HUDEP-2 (cell line): ENCODE measurements around the gene LRFN4.
A peak's percentile ranks its signal among the peaks of the same experiment; 100 is the strongest.
"Not testable (repeated sequence)": the region's sequence is repeated elsewhere in the genome, so short reads cannot be mapped to it uniquely, and the experiment has no call there.

Experiments
- DNase-seq, 76 experiments: peaks; one replicate each; lab custom pipeline; 2025; ENCODE audit not compliant: unreplicated experiment in 76 of 76; lab: John Stamatoyannopoulos, UW

Gene LRFN4

GRCh38 chr11:66856496-66857233 is at the start of gene LRFN4:
Gene LRFN4, plus strand, starts transcription at chr11:66857064. Its CDS starts 681 bp downstream, at chr11:66857745.
- peak in 29 of 76 experiments; percentile 9 to 94 (median 53) for DNase-seq

GRCh38 chr11:66809592-66809991 is 47.3 kb upstream of the LRFN4 start:
- no peak for DNase-seq

DNA sequence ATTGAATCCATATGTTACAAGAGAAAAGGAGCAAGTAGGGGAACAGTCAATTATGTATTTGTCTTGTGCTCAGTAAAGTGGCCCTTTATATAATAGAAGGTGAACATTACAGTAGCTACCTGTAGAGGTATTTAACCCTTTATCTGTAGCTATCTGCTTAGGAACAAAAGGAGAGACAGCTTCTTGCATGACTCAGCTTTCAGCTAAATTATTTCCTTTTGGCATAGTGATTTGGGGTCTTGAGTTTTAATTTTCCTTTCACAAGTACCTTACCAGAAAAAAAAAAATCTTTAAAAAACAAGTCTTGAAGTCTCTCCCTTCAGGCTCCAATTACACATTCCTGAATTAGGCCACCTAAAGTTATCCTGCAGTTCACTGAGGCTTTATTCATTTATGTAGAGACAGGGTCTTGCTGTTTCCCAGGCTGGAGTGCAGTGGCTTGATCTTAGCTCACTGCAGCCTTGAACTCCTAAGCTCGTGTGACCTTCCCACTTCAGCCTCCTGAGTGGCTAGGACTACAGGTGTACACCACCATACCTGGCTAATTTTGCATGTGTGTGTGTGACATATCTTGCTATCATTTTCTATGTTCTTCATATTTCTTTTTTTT is 46.2 kb upstream of the LRFN4 start:
- DNase-seq = no peak

DNA sequence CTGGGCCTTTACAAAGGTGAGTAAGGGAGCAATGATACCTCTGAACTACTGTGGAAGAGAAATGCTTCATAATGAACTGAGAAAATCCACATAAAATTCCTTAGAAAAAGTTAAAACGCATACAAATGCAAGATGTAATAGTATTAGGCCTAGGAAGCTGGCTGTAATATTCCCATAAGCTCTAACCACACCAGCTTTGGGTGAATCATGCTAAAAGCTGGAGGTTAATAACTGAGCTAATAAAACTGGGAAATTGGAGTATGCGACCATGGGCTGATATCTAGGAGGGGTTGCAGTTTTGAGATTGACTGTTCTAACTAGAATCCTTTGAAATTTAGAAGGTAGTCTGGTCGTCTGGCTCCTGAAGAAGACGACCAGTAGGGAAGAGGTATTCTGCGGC is 42.2 kb upstream of the LRFN4 start:
- no peak for DNase-seq

DNA sequence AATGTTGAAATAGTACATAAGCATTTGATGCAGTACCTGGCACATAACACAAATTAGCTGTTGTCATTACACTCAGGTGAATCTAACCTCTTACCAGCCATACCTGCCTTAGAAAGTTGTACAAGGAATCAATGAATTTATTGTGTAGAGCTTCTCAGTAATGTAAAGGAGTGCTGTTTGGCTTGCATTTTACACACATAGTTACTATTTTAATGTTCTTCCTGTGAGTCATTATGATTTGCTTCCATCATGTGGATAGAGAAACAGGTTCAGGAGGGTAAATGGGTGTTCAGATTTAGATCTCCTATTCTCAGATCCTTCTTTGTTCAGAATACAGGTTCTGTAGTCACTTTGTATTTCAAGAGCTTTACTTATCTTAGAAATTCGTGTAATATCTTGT is 41.2 kb upstream of the LRFN4 start:
- no peak for DNase-seq

DNA sequence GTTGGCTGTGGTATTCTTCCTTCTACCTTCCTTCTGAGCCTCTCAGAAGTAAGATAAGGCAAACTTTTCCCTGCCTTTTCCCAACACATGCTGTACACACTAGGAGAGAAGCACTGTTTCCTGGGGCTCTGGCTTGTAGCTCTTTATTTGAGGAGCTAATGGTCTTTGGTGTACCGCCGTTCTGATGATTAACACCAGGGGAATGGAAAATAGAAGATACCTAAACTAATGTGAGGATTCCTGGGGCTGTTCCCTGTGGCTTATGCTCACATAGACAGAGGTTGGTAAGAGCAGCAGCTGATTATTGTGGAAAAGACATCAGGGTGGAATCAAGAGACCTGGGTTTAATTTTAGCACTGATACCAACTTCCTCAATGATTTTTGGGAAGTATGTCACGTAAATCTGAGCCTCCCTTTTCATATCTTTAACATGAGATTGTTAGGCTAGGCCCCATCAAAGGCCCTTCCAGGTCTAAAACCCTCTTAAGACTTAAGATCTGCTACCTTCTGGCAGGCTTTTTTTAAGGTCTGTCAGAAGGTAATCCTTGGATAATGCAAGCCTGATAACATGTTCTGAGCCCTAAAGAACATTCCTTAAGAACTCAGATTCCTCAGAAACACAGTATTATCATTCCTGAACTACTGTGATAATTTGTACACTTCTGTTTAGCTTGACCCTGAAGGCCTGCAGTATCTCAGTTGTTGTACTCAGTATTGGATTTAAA is 38.5 kb upstream of the LRFN4 start:
- no peak for DNase-seq

GRCh38 chr11:66820381-66820780 is 36.5 kb upstream of the LRFN4 start:
- no peak for DNase-seq

DNA sequence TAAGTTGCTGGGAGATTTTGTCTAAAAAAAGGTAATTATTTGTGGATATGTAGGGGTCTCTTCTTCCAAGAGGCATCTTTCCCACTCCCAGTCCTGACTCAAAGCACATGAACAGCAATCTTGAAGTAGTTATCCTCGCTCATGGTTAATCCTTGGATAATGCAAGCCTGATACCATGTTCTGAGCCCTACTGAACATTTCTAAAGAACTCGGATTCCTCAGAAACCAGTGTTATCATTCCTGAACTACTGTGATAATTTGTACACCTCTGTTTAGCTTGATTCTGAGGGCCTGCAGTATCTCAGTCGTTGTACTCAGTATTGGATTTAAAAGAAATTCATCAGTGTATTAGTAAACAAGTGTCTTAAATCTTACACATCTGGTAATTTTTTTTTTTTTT is 36.0 kb upstream of the LRFN4 start:
- DNase-seq = no peak

DNA sequence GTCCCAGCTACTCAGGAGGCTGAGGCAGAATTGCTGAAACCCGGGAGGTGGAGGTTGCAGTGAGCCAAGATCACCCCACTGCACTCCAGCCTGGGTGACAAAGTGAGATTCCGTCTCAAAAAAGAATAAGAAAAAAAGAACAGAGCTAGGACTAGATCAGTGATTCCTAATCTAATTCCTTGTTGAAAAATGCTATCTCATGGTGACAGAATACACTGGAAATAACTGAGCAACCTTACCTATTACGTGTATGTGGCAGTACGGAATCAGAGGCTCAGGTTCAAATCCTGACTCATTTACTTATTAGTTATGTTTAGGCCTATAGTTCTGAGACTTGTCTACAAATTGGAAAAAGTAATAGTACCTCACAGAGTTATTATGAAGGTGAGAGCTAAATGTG is 33.2 kb upstream of the LRFN4 start:
- DNase-seq = no peak

GRCh38 chr11:66824573-66824972 is 32.3 kb upstream of the LRFN4 start:
- DNase-seq = not testable (repeated sequence)

GRCh38 chr11:66834539-66834845 is 22.4 kb upstream of the LRFN4 start:
- DNase-seq = no peak

- peak in 29 of 76 experiments; percentile 8 to 63 (median 29) for DNase-seq
Measured at GRCh38 chr11:66834943-66835342, 21.9 kb upstream of the LRFN4 start.

GRCh38 chr11:66835768-66836405 is 21.0 kb upstream of the LRFN4 start:
- DNase-seq = peak in 1 of 76 experiments; percentile 28

GRCh38 chr11:66840317-66841091 is 16.4 kb upstream of the LRFN4 start:
- no peak for DNase-seq

DNA sequence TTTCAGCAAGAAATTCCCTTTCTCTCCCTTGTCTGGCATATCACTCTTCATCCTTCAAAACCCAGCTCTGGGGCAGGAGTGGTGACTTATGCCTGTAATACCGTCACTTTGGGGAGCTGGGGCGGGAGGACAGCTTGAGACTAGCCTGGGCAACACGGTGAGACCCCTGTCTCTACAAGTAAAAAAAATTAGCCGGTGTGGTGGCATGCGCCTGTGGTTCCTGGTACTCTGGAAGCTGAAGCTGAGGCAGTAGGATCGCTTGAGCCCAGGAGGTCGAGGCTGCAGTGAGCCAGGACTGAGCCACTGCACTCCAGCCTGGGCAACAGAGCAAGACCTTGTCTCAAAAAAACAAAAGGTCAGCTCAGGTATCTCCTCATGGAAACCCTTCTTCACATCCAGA is 15.0 kb upstream of the LRFN4 start:
- no peak for DNase-seq

- DNase-seq = no peak
Measured at GRCh38 chr11:66842501-66842895, 14.4 kb upstream of the LRFN4 start.

DNA sequence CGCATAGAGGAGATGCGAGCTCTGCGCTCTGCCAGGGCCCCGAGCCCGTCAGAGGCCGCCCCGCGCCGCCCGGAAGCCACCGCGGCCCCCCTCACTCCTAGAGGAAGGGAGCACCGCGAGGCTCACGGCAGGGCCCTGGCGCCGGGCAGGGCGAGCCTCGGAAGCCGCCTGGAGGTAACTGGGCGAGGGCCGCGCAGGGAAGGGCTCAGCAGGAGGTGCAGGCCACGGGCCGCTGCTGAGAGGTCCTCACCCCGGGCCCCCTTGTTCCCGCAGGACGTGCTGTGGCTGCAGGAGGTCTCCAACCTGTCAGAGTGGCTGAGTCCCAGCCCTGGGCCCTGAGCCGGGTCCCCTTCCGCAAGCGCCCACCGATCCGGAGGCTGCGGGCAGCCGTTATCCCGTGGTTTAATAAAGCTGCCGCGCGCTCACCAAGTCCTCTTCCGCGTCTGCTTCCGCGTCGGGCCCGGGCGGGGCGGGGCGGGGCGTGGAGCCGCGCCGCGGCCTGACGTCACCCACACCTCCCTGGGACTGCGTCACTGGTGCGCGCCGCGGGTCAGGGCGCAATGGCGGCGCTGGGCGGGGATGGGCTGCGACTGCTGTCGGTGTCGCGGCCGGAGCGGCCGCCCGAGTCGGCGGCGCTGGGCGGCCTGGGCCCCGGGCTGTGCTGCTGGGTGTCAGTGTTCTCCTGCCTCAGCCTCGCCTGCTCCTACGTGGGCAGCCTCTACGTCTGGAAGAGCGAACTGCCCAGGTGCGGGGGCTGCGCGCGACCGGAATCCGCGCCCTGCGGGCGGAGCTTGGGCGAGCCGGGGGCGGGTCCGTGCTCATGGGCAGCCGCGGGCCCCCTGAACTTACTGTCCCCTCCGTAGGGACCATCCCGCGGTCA is 13.7 kb upstream of the LRFN4 start, which contains the start of gene RCE1:
Gene RCE1 (plus strand): TSS at position 546 of the 880 bp plus-strand sequence. CDS start 15 bp downstream, at position 561.
- DNase-seq = peak in 72 of 76 experiments; percentile 23 to 91 (median 78)

- no peak for DNase-seq
Measured at GRCh38 chr11:66843776-66844495, 12.9 kb upstream of the LRFN4 start.
